Thyroid gland (tissue), 4 donors: ENCODE data around the gene GJB1. TPM values are rescaled to one million over a fixed set of nuclear protein-coding genes. Genes with fewer than 3 reads are reported as not detected.

ENCODE experiments used
- DNase-seq, 2 donors: peaks; one replicate each; pipeline ENCODE4 v3.0.0-alpha.2; 2019
- H3K27ac ChIP-seq, 3 donors: fragments of 200-600 bp; sonication (generic); 1 replicate in 2 of 3; 2 replicates in 1 of 3; pipeline ENCODE4 v1.5.1; 2016 to 2019; ENCODE audit warnings: mild to moderate bottlenecking in 1 of 3, moderate library complexity in 1 of 3
- H3K27me3 ChIP-seq: fragments of 200-600 bp; sonication (generic); one replicate; pipeline ENCODE4 v1.5.1; 2019
- H3K36me3 ChIP-seq, 2 donors: fragments of 200-600 bp; sonication (generic); one replicate each; pipeline ENCODE4 v1.5.1; 2016 to 2019
- H3K4me1 ChIP-seq, 2 donors: fragments of 200-600 bp; sonication (generic); one replicate each; pipeline ENCODE4 v1.5.1; 2017 to 2019
- H3K4me3 ChIP-seq, 3 donors: fragments of 200-600 bp; sonication (generic); replicated peaks in 1 of 3; 1 replicate in 2 of 3; 2 replicates in 1 of 3; pipeline ENCODE4 v1.5.1; 2016; ENCODE audit warnings: mild to moderate bottlenecking in 1 of 3
- H3K9me3 ChIP-seq: fragments of 200-600 bp; sonication (generic); one replicate; pipeline ENCODE4 v1.5.1; 2017
- POLR2A ChIP-seq, 2 donors: fragments of 450-650 bp; IDR thresholded peaks; one replicate each; pipeline ENCODE4 v1.6.1; 2017; ENCODE audit warnings: antibody characterized with exemption in 2 of 2, mild to moderate bottlenecking in 2 of 2, moderate library complexity in 1 of 2
- WGBS, 2 donors: methylation state at CpG; one replicate each; pipeline ENCODE4 v1.1.5; 2017; 5-methylcytosine and 5-hydroxymethylcytosine counted together
- intact Hi-C: fragments of 100-400 bp; cut with DNase I; formaldehyde crosslinking; loops from one replicate; pipeline ENCODE4 v1.15.1; 2023
- total RNA-seq, 4 donors: library from RNA; depleted of rRNA; stranded (reverse); fragments of >200 nt; gene quantifications; one replicate each; pipeline ENCODE4 v1.2.3, GENCODE V29; 2016
- TF ChIP-seq, protein P1 (sequence below), 6 experiments: fragments of 200-600 bp in 3 of 6; fragments of 450-650 bp in 3 of 6; sonication (generic) in 3 of 6; IDR thresholded peaks; one replicate each; pipeline ENCODE4 v1.5.1; 2016 to 2019; ENCODE audit warnings: antibody characterized with exemption in 6 of 6, mild to moderate bottlenecking in 2 of 6, inconsistent platforms in 1 of 6, moderate library complexity in 1 of 6

The GJB1 gene
- total RNA-seq, 4 donors from 2014 or later, result not detected

DNA sequence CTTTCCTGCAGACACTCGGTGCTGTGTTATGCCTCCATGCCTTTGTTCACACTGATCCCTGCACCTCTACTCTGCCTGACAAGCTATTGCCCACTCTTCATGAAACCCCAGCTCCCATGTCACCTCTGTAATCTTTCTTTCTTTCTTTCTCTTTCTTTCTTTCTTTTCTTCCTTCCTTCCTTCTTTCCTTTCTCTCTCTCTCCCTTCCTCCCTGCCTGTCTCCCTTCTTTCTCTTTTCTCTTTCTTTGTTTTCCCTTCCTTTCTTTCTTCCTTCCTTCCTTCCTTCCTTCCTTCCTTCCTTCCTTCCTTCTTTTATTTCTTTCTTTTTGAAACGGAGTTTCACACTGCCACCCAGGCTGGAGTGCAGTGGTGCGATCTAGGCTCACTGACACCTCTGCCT lies 12.5 kb downstream of the GJB1 start:
- Histone ChIP-seq H3K36me3 (peaks cover 0 to 4% of the 10 kb centered on the region in 2 donors), H3K27ac (no peak overlapping the region), H3K4me1 (no peaks in the 10 kb centered on the region), H3K9me3 (no peaks in the 10 kb centered on the region), H3K27me3 (no peaks in the 10 kb centered on the region), H3K4me3 (no peak overlapping the region)
- TF ChIP-seq, protein P1, sequence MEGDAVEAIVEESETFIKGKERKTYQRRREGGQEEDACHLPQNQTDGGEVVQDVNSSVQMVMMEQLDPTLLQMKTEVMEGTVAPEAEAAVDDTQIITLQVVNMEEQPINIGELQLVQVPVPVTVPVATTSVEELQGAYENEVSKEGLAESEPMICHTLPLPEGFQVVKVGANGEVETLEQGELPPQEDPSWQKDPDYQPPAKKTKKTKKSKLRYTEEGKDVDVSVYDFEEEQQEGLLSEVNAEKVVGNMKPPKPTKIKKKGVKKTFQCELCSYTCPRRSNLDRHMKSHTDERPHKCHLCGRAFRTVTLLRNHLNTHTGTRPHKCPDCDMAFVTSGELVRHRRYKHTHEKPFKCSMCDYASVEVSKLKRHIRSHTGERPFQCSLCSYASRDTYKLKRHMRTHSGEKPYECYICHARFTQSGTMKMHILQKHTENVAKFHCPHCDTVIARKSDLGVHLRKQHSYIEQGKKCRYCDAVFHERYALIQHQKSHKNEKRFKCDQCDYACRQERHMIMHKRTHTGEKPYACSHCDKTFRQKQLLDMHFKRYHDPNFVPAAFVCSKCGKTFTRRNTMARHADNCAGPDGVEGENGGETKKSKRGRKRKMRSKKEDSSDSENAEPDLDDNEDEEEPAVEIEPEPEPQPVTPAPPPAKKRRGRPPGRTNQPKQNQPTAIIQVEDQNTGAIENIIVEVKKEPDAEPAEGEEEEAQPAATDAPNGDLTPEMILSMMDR (IDR thresholded peaks at IDR 0.05), result no peak
- TF ChIP-seq POLR2A (IDR thresholded peaks at IDR 0.05), result no peak
- WGBS, 2 donors, result 88 to 89% methylated on average over 3 of the region's 3 CpGs
- DNase-seq, result no peak
- intact Hi-C loops, result no loop called here

- no peak overlapping the region for H3K4me3 ChIP-seq
- TF ChIP-seq POLR2A (IDR thresholded peaks at IDR 0.05), result no peak
- H3K27me3 ChIP-seq, result no peaks in the 10 kb centered on the region
- no peak for DNase-seq
- no peaks in the 10 kb centered on the region for H3K9me3 ChIP-seq
- no peaks in the 10 kb centered on the region for H3K4me1 ChIP-seq
- H3K36me3 ChIP-seq, result peaks cover 0 to 9% of the 10 kb centered on the region in 2 donors
- no peak overlapping the region for H3K27ac ChIP-seq
- intact Hi-C loops, result no loop called here
- WGBS, 2 donors, result 100% methylated on average over 1 of the region's 1 CpG; no CpG with 5 or more reads in 1 of the 2 donors
Measured at GRCh38 chrX:71236836-71237235, 13.8 kb downstream of the GJB1 start.

DNA sequence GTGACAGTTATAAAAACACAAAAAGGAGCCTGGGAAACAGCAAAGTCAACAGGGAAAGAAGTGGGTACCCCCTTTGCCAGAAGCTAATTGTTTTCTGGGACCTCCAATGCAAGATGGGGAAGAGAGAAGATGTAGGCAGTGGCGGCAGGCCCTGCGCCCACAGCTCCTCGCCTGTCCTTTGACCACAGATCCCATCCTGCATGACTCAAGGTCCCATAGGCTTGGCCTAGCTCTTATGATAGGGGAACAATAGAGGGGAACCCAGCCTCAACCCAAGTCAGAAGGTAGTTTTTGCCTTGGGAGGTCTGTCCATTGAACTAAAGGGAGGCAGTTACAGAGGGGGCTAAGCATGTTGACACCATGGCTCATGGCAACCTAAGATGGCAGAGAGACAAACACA lies 16.8 kb downstream of the GJB1 start:
- H3K27ac ChIP-seq, result no peak overlapping the region
- no peak for DNase-seq
- no peaks in the 10 kb centered on the region for H3K9me3 ChIP-seq
- H3K4me3 ChIP-seq, result no peak overlapping the region
- intact Hi-C loops, result no loop called here
- H3K36me3 ChIP-seq, result peaks cover 6 to 27% of the 10 kb centered on the region in 2 donors
- H3K4me1 ChIP-seq, result no peaks in the 10 kb centered on the region
- 72 to 88% methylated on average over 2 to 3 of the region's 3 CpGs for WGBS, 2 donors
- TF ChIP-seq, protein P1 (IDR thresholded peaks at IDR 0.05), result no peak
- no peak for TF ChIP-seq POLR2A (IDR thresholded peaks at IDR 0.05)
- no peaks in the 10 kb centered on the region for H3K27me3 ChIP-seq

- Histone ChIP-seq H3K27ac (no peak overlapping the region), H3K4me3 (no peak overlapping the region), H3K27me3 (no peaks in the 10 kb centered on the region), H3K9me3 (no peaks in the 10 kb centered on the region), H3K4me1 (no peaks in the 10 kb centered on the region), H3K36me3 (peaks cover 6 to 31% of the 10 kb centered on the region in 2 donors)
- DNase-seq, result no peak
- TF ChIP-seq, protein P1 (IDR thresholded peaks at IDR 0.05), result no peak
- no peak for TF ChIP-seq POLR2A (IDR thresholded peaks at IDR 0.05)
- intact Hi-C loops, result no loop called here
- 85 to 100% methylated on average over 3 to 6 of the region's 6 CpGs for WGBS, 2 donors
Measured at GRCh38 chrX:71241301-71241700, 18.3 kb downstream of the GJB1 start.

- H3K27me3 ChIP-seq, result no peaks in the 10 kb centered on the region
- no peaks in the 10 kb centered on the region for H3K9me3 ChIP-seq
- DNase-seq, result no peak
- no peak overlapping the region for H3K27ac ChIP-seq
- intact Hi-C loops, result no loop called here
- 96 to 97% methylated on average over 8 to 9 of the region's 9 CpGs for WGBS, 2 donors
- H3K4me1 ChIP-seq, result no peaks in the 10 kb centered on the region
- no peak for TF ChIP-seq POLR2A (IDR thresholded peaks at IDR 0.05)
- TF ChIP-seq, protein P1 (IDR thresholded peaks at IDR 0.05), result no peak
- H3K36me3 ChIP-seq, result peaks cover 16 to 52% of the 10 kb centered on the region in 2 donors
- H3K4me3 ChIP-seq, result no peak overlapping the region
Measured at GRCh38 chrX:71244359-71245128, 21.5 kb downstream of the GJB1 start.
